ENCODE data around the gene MAP6D1.

DNA sequence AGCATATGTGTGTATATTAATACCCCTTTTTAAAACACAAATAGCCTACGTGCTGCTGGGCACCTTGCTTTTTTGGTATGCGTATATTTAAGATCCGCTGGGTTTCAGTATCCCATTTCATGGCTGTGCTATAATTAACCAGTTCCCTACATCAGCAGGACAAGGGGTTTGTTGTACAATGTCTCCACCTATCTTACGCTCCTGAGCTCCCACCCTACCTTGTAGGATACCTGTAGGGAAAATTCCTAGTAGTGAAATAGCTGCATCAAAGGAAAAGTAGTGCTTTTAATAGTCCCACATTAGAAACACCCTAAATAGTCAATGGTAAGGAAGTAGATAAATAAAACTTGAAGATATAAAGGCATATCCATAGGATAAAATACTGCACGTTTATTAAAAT, 1.4 kb downstream of the MAP6D1 start:
- no peak for TF ChIP-seq YY1 (IDR thresholded peaks at IDR 0.05; ENCODE audit: low read depth)
- TF ChIP-seq TEAD4 (IDR thresholded peaks at IDR 0.05) = no peak
- no peak for TF ChIP-seq EGR1 (IDR thresholded peaks at IDR 0.05)
- TF ChIP-seq, protein P1, sequence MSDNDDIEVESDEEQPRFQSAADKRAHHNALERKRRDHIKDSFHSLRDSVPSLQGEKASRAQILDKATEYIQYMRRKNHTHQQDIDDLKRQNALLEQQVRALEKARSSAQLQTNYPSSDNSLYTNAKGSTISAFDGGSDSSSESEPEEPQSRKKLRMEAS (IDR thresholded peaks at IDR 0.05) = no peak
- TF ChIP-seq, protein P2, sequence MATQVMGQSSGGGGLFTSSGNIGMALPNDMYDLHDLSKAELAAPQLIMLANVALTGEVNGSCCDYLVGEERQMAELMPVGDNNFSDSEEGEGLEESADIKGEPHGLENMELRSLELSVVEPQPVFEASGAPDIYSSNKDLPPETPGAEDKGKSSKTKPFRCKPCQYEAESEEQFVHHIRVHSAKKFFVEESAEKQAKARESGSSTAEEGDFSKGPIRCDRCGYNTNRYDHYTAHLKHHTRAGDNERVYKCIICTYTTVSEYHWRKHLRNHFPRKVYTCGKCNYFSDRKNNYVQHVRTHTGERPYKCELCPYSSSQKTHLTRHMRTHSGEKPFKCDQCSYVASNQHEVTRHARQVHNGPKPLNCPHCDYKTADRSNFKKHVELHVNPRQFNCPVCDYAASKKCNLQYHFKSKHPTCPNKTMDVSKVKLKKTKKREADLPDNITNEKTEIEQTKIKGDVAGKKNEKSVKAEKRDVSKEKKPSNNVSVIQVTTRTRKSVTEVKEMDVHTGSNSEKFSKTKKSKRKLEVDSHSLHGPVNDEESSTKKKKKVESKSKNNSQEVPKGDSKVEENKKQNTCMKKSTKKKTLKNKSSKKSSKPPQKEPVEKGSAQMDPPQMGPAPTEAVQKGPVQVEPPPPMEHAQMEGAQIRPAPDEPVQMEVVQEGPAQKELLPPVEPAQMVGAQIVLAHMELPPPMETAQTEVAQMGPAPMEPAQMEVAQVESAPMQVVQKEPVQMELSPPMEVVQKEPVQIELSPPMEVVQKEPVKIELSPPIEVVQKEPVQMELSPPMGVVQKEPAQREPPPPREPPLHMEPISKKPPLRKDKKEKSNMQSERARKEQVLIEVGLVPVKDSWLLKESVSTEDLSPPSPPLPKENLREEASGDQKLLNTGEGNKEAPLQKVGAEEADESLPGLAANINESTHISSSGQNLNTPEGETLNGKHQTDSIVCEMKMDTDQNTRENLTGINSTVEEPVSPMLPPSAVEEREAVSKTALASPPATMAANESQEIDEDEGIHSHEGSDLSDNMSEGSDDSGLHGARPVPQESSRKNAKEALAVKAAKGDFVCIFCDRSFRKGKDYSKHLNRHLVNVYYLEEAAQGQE (IDR thresholded peaks at IDR 0.05; ENCODE audit: low read depth) = no peak
